GM12864 (cell line): ENCODE results near the gene TOX4.
"Not testable (repeated sequence)": the region's sequence is repeated elsewhere in the genome, so short reads cannot be mapped to it uniquely, and the experiment has no call there.

Source experiments
- DNase-seq: peaks from one replicate; pipeline ENCODE4 v3.0.0-alpha.2; 2011; ENCODE audit warnings: low read depth
- H3K4me3 ChIP-seq: 2 replicates; pipeline ENCODE4 v1.5.1; 2011; ENCODE audit warnings: mild to moderate bottlenecking, low read depth, low read length, control low read depth
- TF ChIP-seq, protein P1 (sequence below): IDR thresholded peaks from 2 replicates; pipeline ENCODE4 v1.5.1; 2011; ENCODE audit warnings: low read depth, mild to moderate bottlenecking, moderate library complexity, low read length, control low read depth, inconsistent platforms; ENCODE audit errors: missing control alignments

TOX4 gene

DNA sequence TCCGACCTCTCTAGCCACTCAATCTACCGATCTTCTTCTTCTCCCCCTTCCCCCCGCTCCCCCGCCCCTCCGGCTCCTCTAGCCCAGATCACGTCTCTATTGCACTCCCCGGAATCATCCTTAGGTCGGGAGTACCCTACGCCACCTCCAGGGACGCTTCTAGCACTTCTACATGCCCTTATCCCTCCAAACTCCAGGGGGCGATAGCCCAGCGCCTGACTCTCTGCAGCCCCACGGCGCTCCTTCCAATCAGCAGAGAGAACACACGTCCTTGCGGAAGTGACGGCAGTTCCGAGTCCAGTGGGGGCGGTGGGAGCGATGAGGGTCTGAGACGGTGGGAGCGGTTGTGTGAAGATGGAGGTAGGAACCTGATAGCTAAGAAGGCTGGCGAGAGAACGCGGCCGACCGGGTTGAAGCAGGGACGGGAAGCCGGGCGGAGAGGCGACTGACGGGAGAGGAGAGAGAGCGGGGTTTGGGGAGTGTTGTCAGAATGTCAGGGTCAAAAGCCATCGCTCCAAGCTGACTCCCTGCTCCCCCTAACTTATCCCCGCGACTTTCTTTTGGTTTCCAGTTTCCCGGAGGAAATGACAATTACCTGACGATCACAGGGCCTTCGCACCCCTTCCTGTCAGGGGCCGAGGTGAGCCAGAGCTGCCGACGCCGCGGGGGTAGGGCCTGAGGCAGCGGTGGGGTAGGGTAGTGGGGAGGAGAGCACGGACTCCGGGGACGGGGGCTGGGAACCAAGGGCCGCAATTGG, at the start of gene TOX4, which contains the start of gene RAB2B:
TOX4 (plus strand) TSS at position 271 of the 757 bp plus-strand sequence; CDS start at position 355, 84 bp downstream.
RAB2B (minus strand) TSS at position 35 of the 757 bp plus-strand sequence. CDS start 87 bp downstream, outside the sequence.
- TF ChIP-seq, protein P1, sequence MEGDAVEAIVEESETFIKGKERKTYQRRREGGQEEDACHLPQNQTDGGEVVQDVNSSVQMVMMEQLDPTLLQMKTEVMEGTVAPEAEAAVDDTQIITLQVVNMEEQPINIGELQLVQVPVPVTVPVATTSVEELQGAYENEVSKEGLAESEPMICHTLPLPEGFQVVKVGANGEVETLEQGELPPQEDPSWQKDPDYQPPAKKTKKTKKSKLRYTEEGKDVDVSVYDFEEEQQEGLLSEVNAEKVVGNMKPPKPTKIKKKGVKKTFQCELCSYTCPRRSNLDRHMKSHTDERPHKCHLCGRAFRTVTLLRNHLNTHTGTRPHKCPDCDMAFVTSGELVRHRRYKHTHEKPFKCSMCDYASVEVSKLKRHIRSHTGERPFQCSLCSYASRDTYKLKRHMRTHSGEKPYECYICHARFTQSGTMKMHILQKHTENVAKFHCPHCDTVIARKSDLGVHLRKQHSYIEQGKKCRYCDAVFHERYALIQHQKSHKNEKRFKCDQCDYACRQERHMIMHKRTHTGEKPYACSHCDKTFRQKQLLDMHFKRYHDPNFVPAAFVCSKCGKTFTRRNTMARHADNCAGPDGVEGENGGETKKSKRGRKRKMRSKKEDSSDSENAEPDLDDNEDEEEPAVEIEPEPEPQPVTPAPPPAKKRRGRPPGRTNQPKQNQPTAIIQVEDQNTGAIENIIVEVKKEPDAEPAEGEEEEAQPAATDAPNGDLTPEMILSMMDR = peak; percentile 94
- DNase-seq = peak; percentile 97

DNA sequence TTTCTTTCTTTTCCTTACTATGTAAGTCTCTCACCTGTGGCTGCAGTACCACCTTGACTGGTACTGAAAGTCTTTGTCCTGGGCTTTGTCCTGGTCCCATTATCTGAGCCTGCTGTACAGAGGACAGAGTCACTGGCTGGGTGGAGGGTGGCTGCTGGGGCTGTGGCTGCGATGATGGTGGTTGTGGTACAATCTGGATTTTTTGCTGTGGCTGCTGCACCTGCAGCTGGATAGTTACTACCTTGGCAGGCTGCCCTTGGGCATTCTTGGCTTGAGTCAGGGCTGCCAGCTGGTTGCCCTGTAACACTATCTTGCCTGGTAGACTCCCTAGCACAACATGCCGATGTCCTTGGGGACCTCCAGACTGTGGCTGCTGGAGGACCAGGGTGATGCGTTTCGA, 48.1 kb upstream of the TOX4 start:
- TF ChIP-seq, protein P1 = no peak
- H3K4me3 ChIP-seq = no peak overlapping the region
- no peak for DNase-seq

More for the DNA sequence above, at the start of gene TOX4, which contains the start of gene RAB2B:
- H3K4me3 ChIP-seq = peak within 1 kb of the TSS; percentile 91

DNA sequence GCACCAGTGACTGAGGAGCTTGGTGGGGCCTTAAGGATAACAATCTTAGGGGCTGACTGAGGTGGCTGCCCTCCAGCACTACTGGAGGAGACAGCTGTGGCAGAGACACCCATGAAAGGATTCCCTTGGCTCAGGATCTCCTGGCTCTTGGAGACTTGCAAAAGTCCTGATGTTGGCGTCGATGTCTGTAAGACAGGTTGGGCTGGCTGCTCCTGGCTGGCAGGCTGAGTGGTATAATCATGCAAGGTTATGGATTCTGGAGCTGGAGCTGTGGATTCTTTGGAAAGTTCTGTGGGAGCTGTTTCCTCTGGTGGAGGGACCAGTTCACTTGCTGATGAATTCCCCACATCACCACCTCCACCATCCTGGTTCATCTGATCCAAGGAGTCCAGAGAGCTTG, 45.9 kb upstream of the TOX4 start:
- TF ChIP-seq, protein P1 = no peak
- DNase-seq = no peak
- H3K4me3 ChIP-seq = no peak overlapping the region

DNA sequence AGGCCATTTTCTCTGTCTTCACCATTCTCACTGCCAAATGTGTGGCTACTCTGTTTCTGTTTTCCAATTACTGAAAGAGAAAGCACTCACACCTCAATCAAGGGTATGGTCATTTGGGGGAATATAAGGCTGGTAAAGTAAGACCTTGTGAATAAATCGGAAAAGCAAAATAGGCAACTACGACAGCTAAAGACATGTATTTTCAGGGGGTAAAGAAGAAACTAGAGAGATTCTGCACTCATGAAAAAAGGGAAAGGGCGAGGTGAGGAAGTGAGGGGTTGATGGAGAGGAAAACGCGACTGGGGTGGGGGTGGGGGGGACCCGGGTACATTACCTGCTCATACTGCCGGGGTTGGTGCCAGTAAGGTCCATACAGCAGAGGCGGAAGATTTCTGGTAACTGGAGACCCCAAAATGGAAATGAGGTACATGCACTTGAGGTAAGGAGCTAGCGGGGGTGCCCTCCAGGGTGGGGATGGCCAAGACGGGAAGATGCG, 40.4 kb upstream of the TOX4 start:
- TF ChIP-seq, protein P1 = no peak
- DNase-seq = no peak
- H3K4me3 ChIP-seq = peak overlapping the region; percentile 65

DNA sequence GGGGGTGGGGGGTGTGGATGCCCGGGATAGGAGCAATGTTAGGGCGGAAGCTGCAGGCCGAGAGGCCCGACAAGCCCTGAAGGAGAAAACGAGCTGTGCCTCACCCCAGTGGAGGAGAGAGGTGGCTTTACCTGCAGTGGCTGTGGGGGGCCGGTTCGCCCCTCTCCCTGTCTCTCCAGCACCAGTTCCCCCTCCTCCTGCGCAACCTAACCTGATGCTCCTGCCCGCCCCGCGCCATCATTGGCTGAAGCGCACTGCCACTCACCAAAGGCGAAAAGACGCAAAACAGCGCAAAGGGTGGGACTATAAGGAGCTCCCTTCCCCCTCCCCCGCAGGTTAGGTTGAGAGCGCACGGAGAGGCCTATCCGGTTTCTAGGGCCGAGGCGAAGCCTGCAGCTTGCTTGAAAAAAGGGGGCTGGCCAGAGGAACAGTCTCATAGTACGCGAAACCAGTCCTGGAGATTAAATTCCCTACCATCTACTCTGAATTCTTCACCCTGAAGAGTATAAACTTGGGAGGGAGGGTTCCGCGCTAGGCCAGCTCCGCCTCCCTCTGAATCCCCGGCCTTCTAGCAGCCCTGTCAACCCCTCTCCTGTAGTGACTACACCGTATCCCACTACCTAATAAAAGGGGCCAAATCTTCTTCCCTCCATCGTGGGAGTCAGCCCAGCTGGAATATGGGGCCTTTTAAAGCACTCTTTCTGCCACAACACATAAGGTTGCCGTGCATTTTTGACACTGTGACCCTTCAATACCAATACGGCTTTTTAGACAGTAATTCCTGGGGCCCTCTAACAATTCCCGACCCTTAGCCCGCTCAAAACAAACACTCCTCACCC, 39.7 kb upstream of the TOX4 start:
- TF ChIP-seq, protein P1 = no peak
- DNase-seq = peak; percentile 98
- H3K4me3 ChIP-seq = peak overlapping the region; percentile 65

DNA sequence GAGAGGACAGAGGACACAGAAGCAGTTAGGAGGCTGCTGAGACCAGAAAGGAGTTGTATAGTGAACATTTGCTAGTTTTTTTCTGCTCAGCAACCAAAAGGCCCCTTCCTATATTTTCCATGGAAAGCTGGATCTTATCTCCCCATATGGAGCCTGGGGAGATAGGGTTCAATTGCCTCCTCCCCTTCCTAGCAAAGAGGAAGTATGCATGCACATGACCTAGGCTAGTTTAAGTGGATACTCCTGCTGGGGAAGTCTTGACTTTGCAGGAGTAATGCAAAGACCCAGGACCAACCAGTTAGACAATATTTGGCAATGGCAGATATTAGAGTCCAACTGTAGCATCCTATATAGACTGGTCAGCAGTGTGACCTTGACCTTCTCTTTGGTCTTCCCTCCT, 36.1 kb upstream of the TOX4 start:
- DNase-seq = no peak
- H3K4me3 ChIP-seq = no peak overlapping the region
- TF ChIP-seq, protein P1 = no peak

DNA sequence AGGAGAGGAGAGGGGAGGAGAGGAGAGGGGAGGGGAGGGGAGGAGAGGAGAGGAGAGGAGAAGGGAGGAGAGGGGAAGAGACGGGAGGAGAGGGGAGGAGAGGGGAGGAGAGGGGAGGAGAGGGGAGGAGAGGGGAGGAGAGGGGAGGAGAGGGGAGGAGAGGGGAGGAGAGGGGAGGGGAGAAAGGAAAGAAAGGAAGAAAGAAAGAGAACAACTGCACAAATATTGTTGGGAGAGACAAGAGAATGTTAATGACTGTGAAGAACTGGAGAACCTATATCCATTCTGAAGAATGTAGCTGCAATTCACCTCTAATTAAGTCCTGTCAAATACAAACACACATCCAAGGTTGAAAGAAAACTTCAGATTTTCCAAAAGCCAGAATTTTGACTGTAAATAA, 34.3 kb upstream of the TOX4 start:
- DNase-seq, H3K4me3 ChIP-seq: not testable (repeated sequence)
